HG03558 (cell line): ENCODE results near the gene SIGMAR1.

Source experiments
- ATAC-seq: cut with Tn5 transposase; IDR thresholded peaks from one replicate; pipeline ENCODE4 v1.9.1; 2021; ENCODE audit warnings: moderate number of reproducible peaks; ENCODE audit not compliant: unreplicated experiment; ENCODE audit errors: extremely low read depth

The SIGMAR1 gene

DNA sequence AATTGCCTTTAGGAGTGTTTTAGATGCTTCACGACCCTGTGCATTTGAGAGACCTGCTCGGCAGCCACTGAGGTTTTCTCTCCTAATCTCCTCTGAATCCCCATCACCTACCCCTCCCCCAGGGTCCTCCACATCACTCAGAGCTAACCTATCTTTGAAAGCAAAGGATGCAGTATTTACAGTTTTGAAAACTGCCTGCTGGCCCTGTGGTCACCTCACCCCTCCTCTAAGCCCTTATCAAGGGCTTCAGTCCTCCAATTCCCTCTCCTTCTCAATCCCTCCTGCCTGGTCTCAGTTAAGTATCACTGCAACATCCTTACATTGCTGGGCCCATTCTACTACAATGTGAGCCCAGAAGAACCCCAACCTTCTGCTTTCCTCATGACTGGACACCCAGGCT, 30.3 kb downstream of the SIGMAR1 start:
- no peak for ATAC-seq

DNA sequence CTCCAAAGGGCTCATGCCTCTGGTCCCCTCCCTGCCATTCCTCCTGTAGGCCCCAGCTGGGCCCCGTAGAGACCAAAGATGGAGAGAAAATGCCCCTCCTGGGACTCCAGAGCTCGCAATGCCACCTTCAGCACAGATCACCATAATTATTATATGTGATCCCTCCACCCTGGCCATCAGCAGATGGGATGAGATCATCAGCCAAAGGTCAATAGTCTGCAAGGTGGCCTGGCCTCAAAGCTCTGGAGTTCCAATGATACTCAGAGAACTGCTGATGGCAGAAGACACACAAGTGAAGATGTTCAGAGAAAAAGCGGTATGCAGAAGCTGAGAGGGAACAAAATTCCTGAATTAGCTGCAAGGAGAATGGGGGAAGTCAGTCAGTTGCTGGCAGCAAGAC, 30.7 kb downstream of the SIGMAR1 start:
- ATAC-seq, result no peak

DNA sequence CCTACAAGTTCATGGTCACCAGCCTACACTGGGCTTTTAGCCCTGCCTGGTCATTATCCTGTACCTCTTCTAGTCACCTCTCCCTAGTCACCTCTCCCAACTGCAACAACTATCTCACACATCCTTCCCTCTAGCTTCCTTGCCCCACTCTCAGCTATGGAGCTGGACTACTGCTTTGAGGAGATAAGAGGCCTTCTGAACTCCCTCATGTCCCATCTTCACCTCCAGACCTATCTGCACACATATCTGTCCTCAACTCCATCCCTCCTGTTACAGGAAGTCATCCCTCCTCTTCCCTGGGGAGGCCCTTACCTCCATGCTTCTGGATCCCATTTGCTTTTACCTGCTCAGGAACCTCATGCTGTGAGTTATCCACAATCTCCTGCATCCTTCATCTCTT, 31.4 kb downstream of the SIGMAR1 start:
- no peak for ATAC-seq

DNA sequence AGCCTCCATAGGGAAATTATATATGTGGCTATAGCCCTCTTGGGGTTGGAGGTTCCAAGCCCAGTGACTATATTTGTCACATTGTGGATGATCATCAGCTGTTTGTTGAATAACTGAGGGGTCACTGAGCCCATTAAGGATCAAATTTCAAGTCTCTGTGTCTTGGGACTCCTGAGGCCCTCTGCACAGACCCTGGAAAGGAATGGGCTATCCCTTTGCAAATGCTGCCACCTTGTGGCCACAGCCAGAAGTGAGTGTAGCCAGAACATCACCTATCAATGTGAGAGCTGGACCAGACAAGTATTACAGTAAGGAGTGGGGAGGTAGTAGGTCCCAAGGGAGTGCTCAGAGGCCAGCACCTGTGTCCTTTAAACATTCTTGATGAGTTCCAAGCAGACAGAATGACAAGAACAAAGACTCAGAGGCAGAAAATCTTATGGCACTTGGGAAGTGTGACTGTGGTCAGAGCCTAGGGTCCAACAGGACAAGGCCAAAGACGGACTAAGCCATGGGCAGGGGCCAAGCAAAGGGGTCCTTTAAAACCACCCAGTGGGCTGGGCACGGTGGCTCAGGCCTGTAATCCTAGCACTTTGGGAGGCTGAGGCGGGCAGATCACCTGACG, 33.9 kb downstream of the SIGMAR1 start:
- no peak for ATAC-seq

DNA sequence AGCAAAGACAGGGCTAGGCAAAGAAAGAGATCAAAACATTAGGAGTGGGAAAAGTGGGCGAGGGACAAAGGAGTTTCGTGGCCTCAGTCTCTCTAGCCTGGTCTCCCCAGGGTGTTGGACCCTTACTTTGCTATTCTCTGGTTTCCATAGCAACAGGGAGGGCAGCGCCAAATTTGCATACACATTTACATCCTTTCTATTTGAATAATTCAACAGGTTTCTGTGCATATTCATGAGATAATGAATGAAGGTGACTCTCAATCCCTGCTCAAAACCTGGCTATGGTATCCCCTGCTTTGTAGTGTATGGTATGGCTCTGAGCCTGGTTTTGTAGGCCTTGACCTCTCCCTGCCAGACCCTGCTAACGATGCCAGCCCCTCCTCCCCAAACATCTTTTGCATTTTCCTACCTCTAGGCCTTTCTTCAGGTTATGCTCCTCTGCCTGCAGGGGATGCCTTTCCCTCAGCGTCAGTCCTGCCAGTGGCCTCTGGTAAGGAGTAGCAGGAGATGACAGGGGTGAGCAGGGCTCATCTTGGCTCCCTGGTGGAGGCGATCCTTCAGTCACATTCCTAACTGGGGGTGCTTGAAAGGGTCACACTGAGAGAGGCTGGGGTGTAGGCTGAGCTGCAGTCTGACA, 35.5 kb downstream of the SIGMAR1 start:
- no peak for ATAC-seq

DNA sequence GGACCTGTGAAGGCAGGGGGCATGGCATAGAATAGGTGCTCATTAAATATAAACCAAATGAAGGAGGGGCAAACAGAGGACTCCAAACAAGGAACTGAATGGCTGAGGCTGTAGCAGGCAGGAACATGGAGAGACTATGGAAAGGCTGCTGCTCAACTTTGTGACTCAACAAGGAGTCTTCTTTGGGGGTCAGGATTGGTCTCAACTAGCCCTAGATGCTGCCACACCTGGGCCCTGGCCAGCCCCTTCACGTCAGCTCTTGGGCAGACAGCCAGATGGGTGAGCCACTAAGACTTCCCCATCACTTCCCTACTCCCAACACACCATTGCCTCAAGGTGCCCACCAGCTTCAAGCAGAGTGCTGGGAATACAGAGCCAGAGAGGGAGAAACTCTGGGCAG, 36.7 kb downstream of the SIGMAR1 start:
- ATAC-seq, result no peak

DNA sequence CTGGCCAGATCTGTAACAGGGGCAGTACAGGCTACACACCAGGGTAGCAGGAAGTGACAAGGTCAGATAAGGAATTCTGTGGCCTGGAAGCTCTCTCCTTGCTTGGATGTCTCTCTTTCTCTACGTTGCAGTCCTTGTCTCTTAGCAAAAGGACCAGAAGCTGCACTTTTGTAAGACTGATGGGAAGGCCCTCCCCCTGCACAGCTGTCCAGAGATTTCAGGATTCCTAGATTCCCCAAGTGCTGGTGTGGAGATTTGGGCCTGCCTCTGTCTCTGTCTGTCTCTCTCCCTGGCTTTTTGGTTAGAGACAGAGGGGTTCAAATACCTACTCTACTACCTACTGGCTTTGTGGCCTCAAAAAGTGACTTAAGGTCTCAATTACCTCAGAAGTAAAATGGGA, 38.0 kb downstream of the SIGMAR1 start:
- ATAC-seq, result no peak

DNA sequence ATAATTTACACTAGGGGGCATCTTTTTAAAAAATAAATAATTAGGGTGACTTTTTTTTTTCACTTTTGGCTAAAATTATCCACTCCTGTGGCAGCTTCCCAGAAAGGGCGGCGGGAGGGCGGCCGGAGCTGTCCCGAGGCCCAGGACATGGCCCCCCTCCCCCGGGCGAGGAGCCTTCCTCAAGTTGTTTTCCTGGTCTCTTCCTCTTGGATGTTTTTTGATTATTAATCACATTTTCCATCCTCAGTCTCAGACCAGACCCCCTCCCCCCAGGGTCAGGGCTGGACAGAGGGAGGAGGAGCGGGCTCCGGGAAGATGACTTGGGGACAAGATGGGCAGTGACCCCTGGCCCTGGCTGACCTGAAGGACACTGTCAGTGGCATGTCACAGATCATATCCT, 43.4 kb downstream of the SIGMAR1 start:
- no peak for ATAC-seq

DNA sequence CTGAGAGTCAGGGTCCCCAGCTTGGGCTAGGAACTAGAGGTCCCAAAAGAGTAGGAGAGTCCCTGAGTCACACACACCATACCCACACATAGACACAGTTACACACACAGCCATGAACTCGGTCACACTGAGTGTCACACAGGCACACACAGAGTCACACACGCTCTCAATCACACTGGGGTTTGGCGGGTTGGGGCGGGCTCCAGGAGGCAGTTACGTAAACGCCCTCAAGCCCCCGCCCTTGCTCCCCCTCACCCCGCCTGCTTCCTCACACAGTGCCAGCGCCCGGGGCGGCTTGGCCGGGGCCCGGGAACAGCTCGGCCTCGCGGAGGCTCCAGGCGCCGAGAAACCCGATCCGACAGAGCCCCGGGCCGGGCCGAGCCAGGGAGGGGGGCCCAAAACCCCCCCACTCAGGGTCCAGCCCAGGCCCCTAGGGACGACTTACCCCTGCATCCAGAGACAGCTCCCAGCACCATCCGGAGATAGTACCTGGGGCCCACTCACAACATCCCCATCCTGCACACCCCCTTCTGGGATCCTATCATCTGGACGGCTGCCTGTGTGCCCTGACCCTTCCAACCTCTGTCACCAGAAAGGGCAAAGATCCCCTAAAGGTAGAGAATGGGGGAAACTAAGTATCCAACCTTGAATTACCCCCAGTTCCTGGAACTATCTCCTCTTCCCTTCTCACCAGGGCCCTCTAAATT, 44.5 kb downstream of the SIGMAR1 start:
- no peak for ATAC-seq

DNA sequence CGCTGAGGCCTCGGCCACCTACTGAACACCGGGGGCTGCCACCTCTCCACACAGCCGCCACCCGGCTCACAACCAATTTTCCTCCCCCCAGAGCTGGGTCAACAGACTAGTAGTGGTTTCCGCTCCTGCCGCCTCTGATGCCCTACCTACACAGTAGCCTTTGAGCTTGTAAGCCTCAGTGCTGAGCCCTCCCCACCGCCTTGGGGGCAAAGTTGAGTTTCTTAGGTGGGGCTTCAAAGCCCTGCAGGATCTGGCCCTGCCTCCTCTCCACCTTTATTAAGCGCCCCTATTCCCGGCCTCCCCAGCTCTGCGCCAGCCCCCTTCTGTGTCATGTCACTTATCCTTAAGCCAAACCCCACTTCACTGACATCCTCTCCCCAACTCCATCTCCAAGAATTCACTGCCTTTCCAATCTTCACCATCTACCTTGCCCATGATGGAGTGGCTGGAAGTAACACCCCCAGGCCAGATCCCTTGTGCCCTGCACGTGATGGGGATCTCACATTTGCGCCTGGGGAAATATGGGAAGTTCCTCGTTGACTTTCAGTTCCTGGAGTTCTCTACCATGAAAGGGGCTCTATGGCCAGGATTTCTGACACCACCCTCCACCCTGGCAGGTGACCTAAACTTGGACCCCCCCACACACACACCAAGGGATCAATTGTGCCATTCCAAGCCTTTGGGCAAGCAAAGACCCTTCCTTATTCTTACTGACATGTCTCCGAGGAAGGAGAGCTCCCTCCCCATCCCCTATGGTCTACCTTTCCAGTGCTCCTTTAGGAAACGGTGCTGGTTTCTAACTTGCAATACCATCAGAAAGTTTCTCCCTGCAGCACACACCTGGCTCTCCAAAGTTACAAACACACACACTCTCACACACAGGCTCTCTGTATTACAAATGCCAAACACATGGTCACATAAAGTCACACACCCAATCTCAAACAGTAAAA, 45.4 kb downstream of the SIGMAR1 start:
- ATAC-seq, result no peak

DNA sequence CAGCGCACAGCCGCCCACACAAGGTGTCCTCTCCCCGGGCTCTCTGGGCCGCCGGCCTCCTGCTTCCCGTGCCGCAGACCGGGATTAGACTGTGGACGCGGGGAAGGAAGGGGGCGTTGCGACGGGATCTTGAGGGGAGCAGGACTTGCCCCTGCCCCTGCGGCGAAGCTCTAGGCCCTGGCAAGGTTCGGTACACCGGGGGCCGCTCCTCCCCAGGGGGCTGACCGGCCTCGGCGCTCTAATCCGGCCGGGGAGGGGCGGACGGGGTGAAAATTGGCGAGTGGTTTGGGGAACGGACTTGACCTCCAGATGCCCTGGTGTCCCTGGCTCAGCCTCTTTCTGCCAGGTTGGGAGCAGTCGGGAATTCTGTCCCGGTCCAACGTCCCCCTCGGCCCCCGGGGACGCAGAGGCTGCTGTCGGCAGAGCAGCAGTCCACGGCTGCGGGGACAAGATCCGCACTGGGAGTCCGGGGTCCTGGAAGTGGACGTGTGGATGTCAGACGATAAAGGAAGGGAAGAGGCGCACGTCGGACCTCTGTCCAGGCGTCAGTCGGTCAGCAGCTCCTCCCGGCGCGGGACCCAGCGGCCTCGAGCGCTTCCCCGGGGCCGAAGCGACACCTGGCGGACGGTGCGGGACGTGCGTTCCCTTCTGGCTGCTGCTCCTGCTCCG, 46.2 kb downstream of the SIGMAR1 start:
- no peak for ATAC-seq

DNA sequence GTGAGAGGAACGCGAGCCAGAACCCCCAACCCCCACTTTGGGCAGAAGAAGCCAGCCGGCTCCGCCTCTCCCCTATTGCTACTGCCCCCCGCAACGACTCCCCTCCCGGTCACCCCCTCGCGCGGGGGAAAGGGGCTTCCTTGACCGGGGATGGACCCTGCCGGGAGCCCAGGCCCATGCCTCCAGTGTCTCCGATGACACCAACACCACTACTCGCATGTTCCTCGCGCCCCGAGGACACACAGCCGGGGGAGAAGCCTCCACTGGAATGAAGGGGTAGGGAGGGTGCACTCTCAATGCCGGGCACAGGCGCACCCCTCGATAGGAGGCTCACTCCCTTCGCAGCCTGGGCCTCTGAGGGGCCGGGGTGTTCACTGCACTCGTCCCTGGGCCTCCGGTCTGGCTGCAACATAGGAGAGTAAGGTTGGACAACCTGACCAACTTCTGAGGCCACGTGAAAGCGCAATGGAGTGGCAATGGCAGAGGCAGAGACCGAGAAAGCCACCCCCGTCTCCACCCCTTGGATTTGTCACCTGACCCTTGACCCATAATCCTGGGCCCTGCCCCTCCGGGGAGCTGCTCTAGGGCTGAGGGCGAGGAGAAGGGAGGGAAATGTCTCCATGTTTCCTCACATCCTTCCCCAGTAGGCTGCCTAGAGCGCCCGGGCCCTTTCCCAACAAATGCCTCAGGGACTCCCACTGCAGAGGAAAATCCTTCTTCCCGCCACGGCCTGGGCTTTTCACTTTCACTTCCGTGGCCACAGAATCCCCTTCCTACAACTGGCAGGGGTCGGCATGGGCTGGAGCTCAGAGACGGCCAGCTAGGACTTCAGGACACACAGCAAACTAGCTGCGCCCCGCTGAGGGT, 47.0 kb downstream of the SIGMAR1 start:
- no peak for ATAC-seq

DNA sequence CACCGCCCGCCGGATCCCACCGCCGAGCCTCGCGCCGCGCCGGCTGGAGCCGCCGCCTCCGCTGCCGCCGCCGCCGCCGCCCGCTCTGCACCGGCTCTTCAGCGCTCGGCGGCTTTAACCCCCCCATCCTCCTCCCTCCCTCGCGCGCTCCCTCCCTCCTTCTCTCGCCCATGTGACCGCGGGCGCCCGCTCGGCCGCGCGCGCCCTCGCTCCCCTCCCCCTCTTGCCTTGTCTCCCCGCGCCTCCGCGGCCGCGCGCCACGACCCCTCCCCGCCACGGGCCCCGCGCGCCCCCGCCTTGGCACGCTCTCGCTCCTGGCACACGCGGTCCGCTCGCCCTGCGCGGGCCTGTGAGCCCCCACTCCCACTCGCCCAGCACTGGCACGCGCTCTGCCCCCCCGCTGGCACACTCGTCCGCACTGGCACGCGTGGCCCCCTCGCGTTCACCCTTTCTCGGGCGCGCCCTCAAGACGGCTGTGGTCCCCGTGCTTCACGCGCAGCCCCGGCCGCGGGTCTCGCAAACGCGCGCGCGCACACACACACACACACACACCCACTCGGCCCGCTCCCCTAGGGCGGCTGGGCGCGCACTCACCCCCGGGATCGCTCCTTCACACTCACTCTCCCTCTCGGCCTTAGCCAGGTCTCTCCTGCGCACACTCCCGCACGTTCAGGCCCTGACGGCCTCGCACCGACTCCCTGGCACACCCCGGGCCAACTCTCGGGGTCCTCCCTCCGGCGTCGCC, 47.8 kb downstream of the SIGMAR1 start, which contains the start of gene CNTFR:
Gene CNTFR (minus strand): TSS at position 89 of the 745 bp plus-strand sequence. CDS start 20,743 bp downstream, outside the sequence.
- ATAC-seq, result no peak

DNA sequence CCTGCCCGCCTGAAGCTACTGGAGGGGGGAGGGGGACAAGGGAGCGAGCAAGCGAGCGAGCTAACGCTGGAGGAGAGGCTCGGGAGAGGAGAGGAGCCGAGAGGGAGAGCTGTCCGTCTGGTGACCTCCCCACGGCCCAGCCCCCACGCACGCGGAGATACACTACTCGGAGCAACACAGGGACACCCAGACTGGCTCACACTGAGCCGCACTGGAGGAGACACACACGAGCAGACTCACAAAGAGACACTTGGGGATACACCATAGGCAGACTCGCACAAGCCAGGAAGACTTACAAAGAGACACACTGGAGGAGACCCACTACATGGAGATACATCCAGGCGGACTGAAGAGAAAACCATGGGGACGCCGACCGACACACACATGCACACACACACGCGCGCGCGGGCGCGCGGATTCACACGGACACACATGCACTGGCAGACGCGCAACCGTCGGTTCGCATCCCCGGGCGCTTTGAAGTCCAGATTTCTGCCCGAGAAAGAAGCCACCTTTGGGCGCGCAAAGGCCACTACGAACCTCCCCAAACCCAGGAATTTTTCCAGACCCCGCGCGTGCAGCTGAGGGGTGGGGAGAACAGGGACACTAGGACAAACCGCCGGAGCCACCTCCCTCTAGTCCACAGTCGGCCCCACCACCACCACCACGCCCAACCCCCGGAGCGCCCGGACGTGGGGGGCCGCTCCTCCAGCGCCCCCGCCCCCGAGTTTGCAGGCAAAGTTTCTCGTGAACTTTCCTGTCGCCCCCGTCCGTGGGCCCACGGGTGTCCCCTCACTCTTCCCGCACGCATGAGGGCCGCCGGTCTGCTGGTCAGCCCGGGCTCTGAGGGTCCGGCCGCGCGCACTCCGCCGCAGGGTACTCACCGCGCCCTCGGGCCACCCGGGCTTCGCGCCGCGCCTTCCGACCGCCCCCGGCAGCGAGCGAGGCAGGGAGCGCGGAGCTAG, 48.6 kb downstream of the SIGMAR1 start:
- ATAC-seq, result no peak

DNA sequence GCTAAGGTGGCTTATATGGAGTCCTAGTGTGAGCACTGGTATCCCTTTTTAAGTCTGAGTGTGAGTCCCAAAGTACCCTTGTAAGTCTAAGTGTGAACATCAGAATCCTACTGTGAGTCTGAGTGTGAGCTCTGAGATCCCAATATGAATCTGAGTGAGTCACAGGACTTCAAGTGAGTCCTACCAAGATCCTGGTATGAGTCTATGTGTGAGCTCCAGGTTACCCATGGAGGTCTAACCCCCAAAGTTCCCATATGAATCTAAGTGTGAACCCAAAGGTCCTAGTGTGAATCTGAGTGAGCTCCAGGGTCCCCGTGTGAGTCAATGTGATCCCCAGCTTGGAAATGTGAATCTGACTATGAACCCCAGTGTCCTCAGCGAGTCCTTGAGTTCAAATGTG, 50.3 kb downstream of the SIGMAR1 start:
- ATAC-seq, result no peak

DNA sequence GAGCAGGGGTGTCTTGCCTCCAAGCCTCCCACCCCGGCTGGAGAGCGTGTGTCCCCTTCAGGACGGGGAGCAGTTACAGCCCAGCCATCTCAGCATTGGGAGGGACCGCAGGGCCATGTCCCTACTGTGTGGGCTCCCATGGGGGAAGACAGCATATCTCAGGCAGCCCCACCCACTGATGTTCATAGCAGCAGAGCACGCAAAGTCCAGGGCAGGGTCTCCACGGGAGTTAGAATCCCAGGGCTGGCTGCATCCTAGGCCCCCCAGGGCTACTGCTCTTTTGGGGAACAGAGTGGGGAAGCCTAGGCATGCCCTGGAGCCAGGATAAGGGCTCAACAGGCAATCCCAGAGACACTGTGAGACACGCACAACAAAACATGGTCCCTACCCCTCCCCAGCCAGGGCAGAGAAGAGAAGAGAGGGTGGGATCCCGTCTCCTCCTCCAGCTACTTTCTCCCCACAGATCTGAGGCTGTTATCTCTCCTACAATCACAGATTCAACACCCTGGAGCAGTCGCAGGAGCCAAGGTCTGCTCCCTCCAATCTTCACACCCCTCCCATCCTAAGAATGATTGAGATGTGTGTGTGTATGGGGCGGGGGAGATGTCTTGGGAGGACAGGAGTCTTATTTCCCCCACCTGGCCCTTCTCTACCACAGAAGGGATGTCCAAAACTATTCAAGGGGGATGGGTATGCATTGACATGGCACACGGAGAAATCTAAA, 51.5 kb downstream of the SIGMAR1 start:
- no peak for ATAC-seq

DNA sequence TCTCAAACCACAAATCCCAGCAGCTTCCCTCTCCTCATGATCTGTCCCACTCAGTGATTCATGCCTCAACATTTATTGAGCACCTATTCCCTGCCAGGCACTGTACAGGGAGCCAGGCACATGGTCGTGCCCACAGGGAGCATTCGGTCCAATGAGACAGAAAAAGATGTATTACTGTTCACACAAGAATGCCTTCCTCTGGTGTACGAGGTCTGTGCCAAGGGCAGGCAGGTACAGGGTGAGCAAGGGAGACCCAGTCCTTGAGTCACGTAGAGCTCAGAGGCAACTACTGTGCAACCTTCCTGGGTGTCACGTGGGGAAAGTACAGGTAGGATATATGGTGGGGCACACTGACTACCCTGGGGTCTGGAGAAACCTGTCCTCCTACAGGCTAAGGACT, 52.6 kb downstream of the SIGMAR1 start:
- no peak for ATAC-seq
